ENCODE results near the gene SLFN5.

Gene SLFN5

GRCh38 chr17:35239823-35240222 is 3.0 kb upstream of the SLFN5 start:
- Histone ChIP-seq H3K23ac (ENCODE audit: low read depth, low read length, poor library complexity) (no peak overlapping the region), H3K18ac (ENCODE audit: low read length) (no peak overlapping the region), H2BK5ac (ENCODE audit: low read length) (no peak overlapping the region), H2BK15ac (ENCODE audit: low read length) (no peak overlapping the region), H4K91ac (ENCODE audit: low read depth, low read length, poor library complexity) (no peak overlapping the region), H3K36me3 (replicated peaks in 1 of 2; ENCODE audit: control insufficient read depth in 2 of 2, insufficient read depth in 2 of 2, low read length in 2 of 2) (no peaks in the 10 kb centered on the region), H3K27ac (replicated peaks; ENCODE audit: low read length) (no peak overlapping the region), H2AK5ac (ENCODE audit: low read depth, low read length) (no peak overlapping the region), H2BK120ac (ENCODE audit: low read depth, low read length) (no peak overlapping the region), H3K9ac (ENCODE audit: low read depth, low read length, poor library complexity) (no peak overlapping the region), H3K14ac (ENCODE audit: low read length) (no peak overlapping the region), H2BK12ac (ENCODE audit: low read length) (no peak overlapping the region), H3K4me1 (ENCODE audit: control insufficient read depth in 2 of 2, insufficient read depth in 1 of 2, low read depth in 1 of 2, low read length in 2 of 2) (peaks cover 9 to 12% of the 10 kb centered on the region in 2 donors), H3K4me3 (ENCODE audit: low read length in 2 of 2) (no peak overlapping the region), H2AFZ (ENCODE audit: low read length) (no peak overlapping the region), H3K4ac (ENCODE audit: low read length) (no peak overlapping the region), H3K27me3 (ENCODE audit: control insufficient read depth in 3 of 3, insufficient read depth in 3 of 3, low read depth in 1 of 3, low read length in 3 of 3) (peaks cover 0 to 2% (median 0%) of the 10 kb centered on the region in 3 experiments), H3K9me3 (replicated peaks in 1 of 2; ENCODE audit: control insufficient read depth in 2 of 2, insufficient read depth in 1 of 2, low read depth in 1 of 2, low read length in 2 of 2) (no peaks in the 10 kb centered on the region), H3K79me1 (ENCODE audit: low read depth, low read length) (no peaks in the 10 kb centered on the region), H4K8ac (ENCODE audit: low read depth, low read length) (no peak overlapping the region), H3K4me2 (ENCODE audit: insufficient read depth, low read length, poor library complexity, severe bottlenecking) (no peak overlapping the region)
- WGBS, 2 donors (ENCODE audit: extremely low coverage in 2 of 2, insufficient read length in 2 of 2, insufficient replicate concordance in 1 of 2): no CpG with 5 or more reads among the region's 4 CpGs
- DNase-seq (ENCODE audit: low spot score): no peak

GRCh38 chr17:35240861-35241260 is 2.0 kb upstream of the SLFN5 start:
- WGBS, 2 donors (ENCODE audit: extremely low coverage in 2 of 2, insufficient read length in 2 of 2, insufficient replicate concordance in 1 of 2): no CpG with 5 or more reads among the region's 8 CpGs
- Histone ChIP-seq H3K18ac (ENCODE audit: low read length) (no peak overlapping the region), H3K36me3 (replicated peaks in 1 of 2; ENCODE audit: control insufficient read depth in 2 of 2, insufficient read depth in 2 of 2, low read length in 2 of 2) (no peaks in the 10 kb centered on the region), H2BK5ac (ENCODE audit: low read length) (no peak overlapping the region), H3K27me3 (ENCODE audit: control insufficient read depth in 3 of 3, insufficient read depth in 3 of 3, low read depth in 1 of 3, low read length in 3 of 3) (no peaks in the 10 kb centered on the region), H3K9me3 (replicated peaks in 1 of 2; ENCODE audit: control insufficient read depth in 2 of 2, insufficient read depth in 1 of 2, low read depth in 1 of 2, low read length in 2 of 2) (no peaks in the 10 kb centered on the region), H2BK12ac (ENCODE audit: low read length) (no peak overlapping the region), H3K4me3 (ENCODE audit: low read length in 2 of 2) (no peak overlapping the region), H3K9ac (ENCODE audit: low read depth, low read length, poor library complexity) (no peak overlapping the region), H4K8ac (ENCODE audit: low read depth, low read length) (no peak overlapping the region), H3K4me2 (ENCODE audit: insufficient read depth, low read length, poor library complexity, severe bottlenecking) (no peak overlapping the region), H4K91ac (ENCODE audit: low read depth, low read length, poor library complexity) (no peak overlapping the region), H2AK5ac (ENCODE audit: low read depth, low read length) (no peak overlapping the region), H2BK120ac (ENCODE audit: low read depth, low read length) (no peak overlapping the region), H3K23ac (ENCODE audit: low read depth, low read length, poor library complexity) (no peak overlapping the region), H3K14ac (ENCODE audit: low read length) (no peak overlapping the region), H3K79me1 (ENCODE audit: low read depth, low read length) (no peaks in the 10 kb centered on the region), H2AFZ (ENCODE audit: low read length) (no peak overlapping the region), H3K4ac (ENCODE audit: low read length) (no peak overlapping the region), H3K4me1 (ENCODE audit: control insufficient read depth in 2 of 2, insufficient read depth in 1 of 2, low read depth in 1 of 2, low read length in 2 of 2) (peaks cover 9 to 15% of the 10 kb centered on the region in 2 donors), H3K27ac (replicated peaks; ENCODE audit: low read length) (no peak overlapping the region), H2BK15ac (ENCODE audit: low read length) (no peak overlapping the region)
- DNase-seq (ENCODE audit: low spot score): no peak

- no peaks in the 10 kb centered on the region for H3K9me3 ChIP-seq (replicated peaks in 1 of 2; ENCODE audit: control insufficient read depth in 2 of 2, insufficient read depth in 1 of 2, low read depth in 1 of 2, low read length in 2 of 2)
- peak overlapping the region in 1 of 2 donors; percentile 72 for H3K4me3 ChIP-seq (ENCODE audit: low read length in 2 of 2)
- H3K36me3 ChIP-seq (replicated peaks in 1 of 2; ENCODE audit: control insufficient read depth in 2 of 2, insufficient read depth in 2 of 2, low read length in 2 of 2): no peaks in the 10 kb centered on the region
Observed at GRCh38 chr17:35241520-35241919, 1.4 kb upstream of the SLFN5 start.

GRCh38 chr17:35242158-35242804 is 591 bp upstream of the SLFN5 start:
- Histone ChIP-seq H3K4me1 (ENCODE audit: control insufficient read depth in 2 of 2, insufficient read depth in 1 of 2, low read depth in 1 of 2, low read length in 2 of 2) (peaks cover 9 to 15% of the 10 kb centered on the region in 2 donors), H4K91ac (ENCODE audit: low read depth, low read length, poor library complexity) (no peak overlapping the region), H3K14ac (ENCODE audit: low read length) (no peak overlapping the region), H3K18ac (ENCODE audit: low read length) (peak overlapping the region; percentile 74), H4K8ac (ENCODE audit: low read depth, low read length) (no peak overlapping the region), H3K79me1 (ENCODE audit: low read depth, low read length) (no peaks in the 10 kb centered on the region), H3K9ac (ENCODE audit: low read depth, low read length, poor library complexity) (peak overlapping the region; percentile 67), H3K4me2 (ENCODE audit: insufficient read depth, low read length, poor library complexity, severe bottlenecking) (peak overlapping the region; percentile 68), H2AFZ (ENCODE audit: low read length) (peak overlapping the region; percentile 98), H3K4ac (ENCODE audit: low read length) (no peak overlapping the region), H2AK5ac (ENCODE audit: low read depth, low read length) (no peak overlapping the region), H3K23ac (ENCODE audit: low read depth, low read length, poor library complexity) (no peak overlapping the region), H3K27ac (replicated peaks; ENCODE audit: low read length) (no peak overlapping the region), H2BK12ac (ENCODE audit: low read length) (no peak overlapping the region), H3K36me3 (replicated peaks in 1 of 2; ENCODE audit: control insufficient read depth in 2 of 2, insufficient read depth in 2 of 2, low read length in 2 of 2) (no peaks in the 10 kb centered on the region), H3K9me3 (replicated peaks in 1 of 2; ENCODE audit: control insufficient read depth in 2 of 2, insufficient read depth in 1 of 2, low read depth in 1 of 2, low read length in 2 of 2) (no peaks in the 10 kb centered on the region), H2BK120ac (ENCODE audit: low read depth, low read length) (no peak overlapping the region), H3K4me3 (ENCODE audit: low read length in 2 of 2) (peak overlapping the region; percentile 72 to 82), H3K27me3 (ENCODE audit: control insufficient read depth in 3 of 3, insufficient read depth in 3 of 3, low read depth in 1 of 3, low read length in 3 of 3) (no peaks in the 10 kb centered on the region), H2BK5ac (ENCODE audit: low read length) (peak overlapping the region; percentile 69), H2BK15ac (ENCODE audit: low read length) (no peak overlapping the region)
- peak; percentile 51 for DNase-seq (ENCODE audit: low spot score)
- WGBS, 2 donors (ENCODE audit: extremely low coverage in 2 of 2, insufficient read length in 2 of 2, insufficient replicate concordance in 1 of 2): no CpG with 5 or more reads among the region's 43 CpGs

More at GRCh38 chr17:35241520-35241919, 1.4 kb upstream of the SLFN5 start:
- no peaks in the 10 kb centered on the region for H3K79me1 ChIP-seq (ENCODE audit: low read depth, low read length)
- peaks cover 9 to 15% of the 10 kb centered on the region in 2 donors for H3K4me1 ChIP-seq (ENCODE audit: control insufficient read depth in 2 of 2, insufficient read depth in 1 of 2, low read depth in 1 of 2, low read length in 2 of 2)
- no peak overlapping the region for H2BK12ac ChIP-seq (ENCODE audit: low read length)
- no peak overlapping the region for H3K4ac ChIP-seq (ENCODE audit: low read length)
- no peak overlapping the region for H2BK5ac ChIP-seq (ENCODE audit: low read length)
- no peak overlapping the region for H4K91ac ChIP-seq (ENCODE audit: low read depth, low read length, poor library complexity)
- H3K14ac ChIP-seq (ENCODE audit: low read length): no peak overlapping the region
- H2AFZ ChIP-seq (ENCODE audit: low read length): peak overlapping the region; percentile 98
- H3K27me3 ChIP-seq (ENCODE audit: control insufficient read depth in 3 of 3, insufficient read depth in 3 of 3, low read depth in 1 of 3, low read length in 3 of 3): no peaks in the 10 kb centered on the region
- H2AK5ac ChIP-seq (ENCODE audit: low read depth, low read length): no peak overlapping the region
- H3K18ac ChIP-seq (ENCODE audit: low read length): no peak overlapping the region
- H3K9ac ChIP-seq (ENCODE audit: low read depth, low read length, poor library complexity): no peak overlapping the region
- no peak overlapping the region for H2BK15ac ChIP-seq (ENCODE audit: low read length)
- H2BK120ac ChIP-seq (ENCODE audit: low read depth, low read length): no peak overlapping the region
- no peak overlapping the region for H4K8ac ChIP-seq (ENCODE audit: low read depth, low read length)
- no CpG with 5 or more reads among the region's 19 CpGs for WGBS, 2 donors (ENCODE audit: extremely low coverage in 2 of 2, insufficient read length in 2 of 2, insufficient replicate concordance in 1 of 2)
- H3K27ac ChIP-seq (replicated peaks; ENCODE audit: low read length): no peak overlapping the region
- DNase-seq (ENCODE audit: low spot score): no peak
- no peak overlapping the region for H3K23ac ChIP-seq (ENCODE audit: low read depth, low read length, poor library complexity)
- no peak overlapping the region for H3K4me2 ChIP-seq (ENCODE audit: insufficient read depth, low read length, poor library complexity, severe bottlenecking)
